ENCODE data around the gene VCP.
A peak's percentile ranks its signal among the peaks of the same experiment; 100 is the strongest.

The VCP gene

DNA sequence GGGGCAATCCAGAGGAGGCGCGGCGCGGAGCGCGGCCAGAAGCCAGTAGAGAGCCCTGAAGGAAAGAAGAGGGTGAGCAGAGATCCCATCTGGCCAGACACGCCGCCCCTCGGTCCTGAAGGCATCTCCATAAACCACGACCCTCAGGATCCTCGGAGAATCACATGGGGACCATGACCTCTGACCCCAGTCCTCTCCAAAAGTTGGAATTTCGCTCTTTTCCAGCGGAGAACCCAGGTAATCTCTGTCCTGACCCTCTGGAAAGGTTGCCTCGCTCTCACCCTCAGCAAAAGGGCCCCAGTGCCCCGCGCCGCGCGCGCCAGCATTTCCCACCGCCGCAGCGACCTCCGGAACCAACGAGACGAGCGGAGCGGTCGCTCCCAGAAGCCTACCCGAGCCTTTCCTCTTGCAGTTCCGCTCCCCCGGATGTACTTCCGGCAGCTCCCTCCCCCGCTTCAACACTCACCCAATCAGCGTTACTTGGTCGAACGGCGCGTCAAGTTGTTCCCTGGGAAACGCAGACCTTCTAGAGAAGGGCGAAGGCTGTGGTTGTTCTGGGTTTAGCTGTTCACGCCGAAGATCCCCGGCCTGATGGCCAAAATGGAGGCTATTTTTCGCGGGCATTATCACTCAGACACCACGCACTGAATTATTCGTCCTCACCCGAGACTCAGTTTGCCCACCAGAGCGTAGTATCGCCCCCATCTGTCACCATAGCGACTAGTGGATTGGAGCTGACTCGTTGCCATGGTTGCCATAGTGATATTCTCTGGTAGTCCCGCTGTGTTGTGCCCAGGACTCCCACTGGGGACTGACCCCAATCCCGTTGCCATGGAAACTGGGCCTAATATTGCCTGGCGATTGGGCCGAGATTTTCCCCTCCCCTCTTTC is 30.6 kb upstream of the VCP start, which contains the start of gene STOML2:
Gene STOML2 (minus strand): TSS at position 363 of the 891 bp plus-strand sequence. CDS start 37 bp downstream, at position 326.
- DNase-seq: peak; percentile 88

DNA sequence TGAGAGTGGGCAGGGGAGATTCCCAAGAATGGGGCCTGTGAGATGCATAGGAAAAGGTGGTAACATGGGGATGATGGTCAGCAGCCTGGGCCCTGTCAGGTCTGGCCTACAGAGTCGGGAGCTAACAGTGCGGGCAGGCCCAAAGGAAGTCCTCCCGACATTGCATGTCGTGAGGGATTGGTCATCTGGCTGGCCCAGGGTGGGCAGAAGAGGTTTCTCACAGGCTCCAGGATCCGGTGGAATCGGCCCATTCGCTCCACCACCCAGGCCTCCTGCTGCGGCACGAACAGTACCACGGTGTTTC is 30.0 kb upstream of the VCP start:
- no peak for DNase-seq

DNA sequence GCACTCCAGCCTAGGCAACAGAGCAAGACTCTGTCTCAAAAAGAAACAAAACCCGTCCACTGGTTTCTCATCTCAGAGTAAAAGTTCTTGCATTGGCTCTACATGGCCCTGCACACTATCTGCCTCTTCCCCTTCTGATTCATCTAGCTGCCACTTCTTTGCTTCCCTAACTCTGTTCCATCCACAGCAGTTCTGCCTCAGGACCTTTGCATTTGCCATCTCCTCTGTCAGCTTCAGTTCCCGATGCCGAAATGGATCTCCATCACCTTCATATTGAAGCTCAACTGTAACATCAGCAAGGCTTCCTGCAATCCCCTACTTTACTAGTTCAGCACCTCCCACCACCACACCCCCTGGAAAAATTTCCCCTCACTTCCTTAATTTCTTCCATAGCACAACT is 25.1 kb upstream of the VCP start:
- no peak for DNase-seq

DNA sequence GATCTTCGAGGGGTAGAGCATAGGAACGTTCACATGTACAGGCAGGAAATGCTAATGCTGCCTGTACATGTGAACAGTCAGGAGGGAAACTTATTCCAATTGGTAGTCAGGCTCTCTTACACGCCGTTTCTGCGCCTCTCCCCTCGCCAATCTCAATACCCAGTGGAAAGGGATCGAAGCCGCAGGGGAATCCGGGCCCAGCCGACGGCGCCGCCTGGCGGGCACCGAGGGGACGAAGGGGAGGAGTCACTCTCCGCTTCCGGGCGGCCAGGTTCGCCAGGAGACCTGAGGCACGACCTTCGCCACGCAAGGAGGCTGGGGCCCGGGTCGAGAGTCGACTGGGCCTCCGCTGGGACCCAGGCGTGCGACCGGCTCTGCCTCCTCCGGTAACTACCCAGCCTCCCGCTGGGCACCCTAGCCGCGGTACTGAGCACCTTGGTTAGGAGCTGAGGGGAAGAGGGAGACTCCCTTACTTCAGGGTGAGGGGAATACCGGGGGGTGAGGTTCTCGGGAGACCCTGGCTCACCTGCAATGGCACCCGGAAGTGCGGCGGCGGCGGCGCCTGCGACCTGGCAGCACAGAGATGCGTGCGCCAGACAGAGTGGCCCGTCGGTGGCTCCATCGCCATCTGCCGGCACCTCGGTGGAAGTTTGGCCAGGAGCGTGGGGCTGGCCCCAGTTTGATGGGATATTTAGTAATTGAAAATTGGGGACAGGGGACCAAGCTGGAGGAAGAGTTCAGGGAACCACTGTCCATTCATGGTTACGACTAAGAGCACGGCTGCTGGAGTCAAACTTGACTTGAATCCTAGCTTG is 23.8 kb upstream of the VCP start, which contains the start of gene PIGO:
Gene PIGO (minus strand): TSS at position 557 of the 815 bp plus-strand sequence. CDS start 1,026 bp downstream, outside the sequence.
- DNase-seq: peak; percentile 89

DNA sequence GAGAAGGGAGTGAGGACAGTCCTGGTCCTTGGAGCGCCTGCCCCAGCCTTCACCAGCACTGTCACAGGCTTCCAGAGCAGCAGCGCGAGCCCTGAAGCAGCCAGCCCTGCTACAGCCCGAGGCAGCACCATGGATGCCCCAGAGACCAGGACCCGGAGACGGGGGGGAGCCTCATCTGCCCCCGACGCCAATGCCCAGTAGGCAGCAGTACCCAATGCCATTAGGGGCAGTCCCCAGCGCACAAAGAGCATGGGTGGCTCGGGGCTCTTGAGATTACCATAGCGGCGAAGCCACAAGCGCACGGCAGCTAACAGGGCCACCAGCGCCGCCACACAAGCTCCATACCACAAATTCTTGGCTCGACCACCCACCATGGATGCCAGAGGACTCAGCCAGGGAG is 19.1 kb upstream of the VCP start:
- DNase-seq: no peak

DNA sequence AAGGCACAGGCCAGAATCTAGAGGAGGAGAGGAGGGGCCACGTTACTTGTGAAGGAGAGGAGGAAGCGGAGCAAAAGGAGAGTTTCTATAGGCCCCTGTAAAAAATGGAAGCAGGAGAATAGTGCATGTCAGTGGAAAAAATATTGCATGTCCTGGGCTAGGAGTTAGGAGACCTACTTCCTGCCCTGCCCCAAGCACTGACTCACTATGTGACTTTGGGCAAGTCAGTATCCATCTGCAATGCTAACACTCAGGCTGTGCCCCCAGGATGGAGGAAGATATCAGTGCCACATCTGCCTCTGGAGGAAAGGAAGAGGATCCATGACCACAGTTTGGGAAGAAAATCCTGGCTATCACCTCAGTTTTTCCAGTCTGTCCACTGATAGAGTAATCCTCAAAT is 17.0 kb upstream of the VCP start:
- DNase-seq: no peak

DNA sequence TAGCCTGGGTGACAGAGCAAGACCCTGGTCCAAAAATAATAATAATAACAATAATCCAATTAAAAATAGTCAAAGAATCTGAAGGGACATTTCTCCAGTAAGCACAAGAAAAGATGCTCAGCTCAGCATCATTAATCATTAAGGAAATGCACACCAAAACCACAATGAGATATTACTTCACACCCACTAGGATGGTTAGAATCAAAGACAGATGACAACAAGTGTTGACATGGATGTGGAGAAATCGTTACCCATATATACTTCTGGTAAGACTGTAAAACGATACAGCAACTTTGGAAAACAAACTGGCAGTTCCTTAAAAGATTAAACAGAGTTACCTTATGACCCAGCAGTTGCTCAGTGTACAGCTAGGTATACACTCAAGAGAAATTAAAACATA is 12.7 kb upstream of the VCP start:
- no peak for DNase-seq

DNA sequence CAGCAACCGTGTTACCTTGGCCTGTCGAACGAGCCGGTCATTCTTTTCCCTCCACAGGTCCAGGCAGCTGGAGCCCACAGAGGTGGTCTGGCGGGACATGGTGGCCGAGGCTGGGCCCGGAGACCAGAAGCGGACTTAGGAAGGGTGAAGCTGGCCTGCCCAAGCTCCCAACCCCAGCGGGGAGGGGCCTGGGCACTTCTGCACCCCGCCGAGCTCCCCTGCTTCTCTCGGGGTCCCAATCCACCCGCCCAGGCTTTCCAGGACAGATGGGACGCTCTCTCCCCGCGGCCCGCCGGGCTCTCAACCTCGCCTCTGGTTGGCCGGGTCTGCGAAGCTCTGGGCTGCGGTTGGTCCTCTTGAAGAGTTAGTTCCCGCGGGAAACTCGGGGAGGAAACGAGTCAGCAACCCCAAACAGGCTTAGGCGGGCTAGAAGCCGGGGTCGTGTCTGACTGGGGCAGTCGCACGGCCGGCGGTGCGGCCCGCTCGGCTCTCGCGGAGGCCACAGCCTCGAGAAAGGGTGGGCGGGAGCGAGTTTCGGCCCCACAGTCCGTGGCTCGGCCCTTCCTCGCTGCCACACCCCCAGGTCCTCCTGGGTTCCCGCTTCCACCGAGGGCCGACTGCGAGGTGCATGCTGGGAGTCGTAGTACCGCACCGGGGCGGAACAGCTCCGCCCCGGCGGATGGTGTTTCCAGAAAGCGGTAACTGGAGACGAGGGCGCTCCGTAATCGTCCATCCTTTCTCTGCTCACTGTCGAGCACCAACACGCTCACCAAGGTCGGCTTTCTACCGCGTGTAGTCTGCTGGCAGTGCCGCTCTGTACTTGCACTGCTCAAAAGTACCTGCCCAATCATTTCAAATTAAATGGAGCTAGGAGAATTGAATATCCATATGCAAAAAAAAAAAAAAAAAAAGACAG is 7.3 kb upstream of the VCP start, which contains the start of gene FANCG:
Gene FANCG (minus strand): TSS at position 517 of the 916 bp plus-strand sequence. CDS start 418 bp downstream, at position 99.
- DNase-seq: peak; percentile 75

DNA sequence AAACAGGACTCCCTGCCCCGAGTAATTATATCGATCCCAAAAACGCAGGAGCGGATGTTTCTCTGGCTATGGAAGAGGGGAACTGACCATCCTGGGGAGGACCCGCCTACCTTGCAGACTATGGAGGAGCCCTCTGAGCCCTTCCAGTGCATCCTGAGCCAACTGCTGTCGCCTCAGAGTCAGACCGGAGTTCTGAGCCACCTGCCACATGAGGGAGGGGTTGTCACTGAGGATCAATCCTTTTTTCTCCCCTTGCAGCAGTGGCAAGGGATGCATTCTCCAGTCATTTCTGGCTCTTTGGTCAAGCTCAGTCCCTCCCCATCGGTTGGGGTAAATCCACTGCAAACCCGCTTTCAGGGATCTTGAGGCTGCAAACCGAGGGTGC is 6.6 kb upstream of the VCP start:
- no peak for DNase-seq

DNA sequence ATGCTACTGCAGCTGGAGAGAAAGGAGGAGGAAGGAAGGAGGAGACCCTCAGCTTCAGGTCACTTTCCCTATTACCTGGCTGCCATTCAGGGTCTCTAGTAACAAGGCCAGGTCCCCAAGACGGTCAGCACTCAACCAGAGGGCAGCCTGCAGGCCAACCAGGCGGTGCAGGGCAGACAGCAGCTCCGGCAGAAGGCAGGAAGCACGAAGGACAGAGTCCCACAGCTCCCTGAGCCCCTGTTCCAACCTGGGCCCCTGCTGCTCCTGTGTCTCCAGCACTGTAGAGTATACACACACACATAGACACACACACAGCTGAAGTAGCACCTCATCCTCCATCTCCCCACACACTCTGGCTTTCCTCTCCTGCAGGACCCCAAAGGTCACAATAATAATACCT is 5.6 kb upstream of the VCP start:
- no peak for DNase-seq

DNA sequence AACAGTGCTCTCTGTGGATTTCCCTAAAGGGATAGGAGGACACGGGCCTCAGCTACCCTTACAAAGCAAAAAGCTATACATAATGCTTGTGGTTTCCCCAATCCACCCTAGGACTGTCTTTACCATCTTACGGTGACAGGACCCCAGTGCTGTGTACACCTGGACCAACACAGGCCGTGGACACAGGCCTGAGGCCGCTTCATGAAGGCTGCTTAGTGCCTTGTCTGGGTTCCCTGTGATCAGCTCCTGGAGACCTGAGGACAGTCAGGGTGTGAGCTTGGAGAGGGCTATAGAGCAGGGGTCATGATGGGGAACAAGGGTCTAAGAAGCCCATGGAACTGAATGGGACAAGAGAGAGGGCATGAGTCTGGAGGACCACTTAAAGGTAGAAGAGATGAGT is 4.4 kb upstream of the VCP start:
- no peak for DNase-seq

DNA sequence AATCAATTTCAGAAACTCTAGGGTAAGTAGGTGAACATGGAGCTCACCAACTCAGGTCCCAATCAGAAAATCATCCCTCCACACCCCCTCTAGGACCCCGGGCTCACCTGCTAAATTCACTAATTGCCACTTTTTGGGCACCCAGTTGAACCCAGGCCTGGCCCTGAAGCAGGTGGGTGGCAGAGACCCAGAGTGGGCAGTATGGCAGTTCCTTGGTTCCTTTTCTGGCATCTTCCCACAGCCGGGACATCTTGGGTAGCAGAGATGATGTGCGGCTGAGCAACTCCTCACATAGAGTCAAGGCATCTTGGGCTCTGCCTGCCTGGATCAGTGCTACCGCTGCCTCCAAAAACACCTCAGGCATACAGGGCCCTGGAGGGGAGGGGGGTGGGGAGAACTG is 2.9 kb upstream of the VCP start:
- no peak for DNase-seq

DNA sequence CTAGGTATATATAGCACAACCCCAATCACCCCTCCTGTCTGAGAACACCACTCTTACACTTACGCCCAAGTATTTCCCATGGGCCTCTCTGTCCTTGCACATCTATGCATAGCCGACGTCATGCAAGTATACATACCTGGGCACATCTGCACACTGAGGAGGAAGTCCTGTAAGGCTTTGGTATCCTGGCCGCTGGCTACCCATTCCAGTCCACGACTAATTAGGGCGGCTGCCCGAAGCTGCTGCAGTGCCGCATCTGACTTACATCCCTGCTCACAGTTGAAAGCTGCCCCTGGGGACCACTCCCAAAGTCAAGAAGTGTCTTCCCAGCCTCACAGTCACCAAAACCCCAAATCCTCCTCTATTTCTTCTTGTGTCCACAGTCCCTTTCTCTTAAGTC is 2.4 kb upstream of the VCP start:
- no peak for DNase-seq

DNA sequence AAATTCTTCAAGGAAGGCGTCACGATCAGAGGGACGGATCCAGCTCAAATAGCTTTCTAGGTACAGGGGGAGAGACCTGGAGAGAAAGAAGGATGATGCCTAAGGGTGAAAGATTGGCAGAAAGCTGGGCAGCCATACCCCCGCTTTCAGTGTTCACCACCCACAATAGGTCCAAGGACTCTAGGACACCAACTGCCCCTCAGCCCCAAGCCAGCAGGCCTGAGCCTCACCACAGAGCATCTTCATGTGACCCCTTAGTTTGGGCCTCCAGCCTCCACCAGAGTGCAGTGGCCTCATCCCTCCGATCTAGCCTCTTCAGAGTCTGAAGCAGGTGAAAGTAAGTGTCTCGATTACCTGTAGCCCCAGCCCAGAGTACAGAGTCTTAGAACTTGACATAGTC is 1.7 kb upstream of the VCP start:
- DNase-seq: no peak

DNA sequence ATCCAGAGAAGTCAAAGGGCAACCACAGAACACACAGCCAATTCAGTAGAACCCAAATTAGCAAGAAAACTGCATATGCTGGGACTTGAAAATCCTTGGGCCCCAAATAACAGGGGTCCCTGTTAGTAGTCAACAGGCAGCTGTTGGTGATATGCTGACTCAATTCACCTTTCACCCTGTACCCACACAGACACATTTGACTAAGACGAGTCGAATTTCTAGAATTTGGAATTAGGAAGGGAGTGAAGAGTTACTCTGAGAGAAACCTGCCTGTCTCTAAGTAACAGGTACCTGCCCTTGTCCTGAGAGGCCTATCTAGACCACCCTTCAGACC is 821 bp upstream of the VCP start:
- DNase-seq: no peak

DNA sequence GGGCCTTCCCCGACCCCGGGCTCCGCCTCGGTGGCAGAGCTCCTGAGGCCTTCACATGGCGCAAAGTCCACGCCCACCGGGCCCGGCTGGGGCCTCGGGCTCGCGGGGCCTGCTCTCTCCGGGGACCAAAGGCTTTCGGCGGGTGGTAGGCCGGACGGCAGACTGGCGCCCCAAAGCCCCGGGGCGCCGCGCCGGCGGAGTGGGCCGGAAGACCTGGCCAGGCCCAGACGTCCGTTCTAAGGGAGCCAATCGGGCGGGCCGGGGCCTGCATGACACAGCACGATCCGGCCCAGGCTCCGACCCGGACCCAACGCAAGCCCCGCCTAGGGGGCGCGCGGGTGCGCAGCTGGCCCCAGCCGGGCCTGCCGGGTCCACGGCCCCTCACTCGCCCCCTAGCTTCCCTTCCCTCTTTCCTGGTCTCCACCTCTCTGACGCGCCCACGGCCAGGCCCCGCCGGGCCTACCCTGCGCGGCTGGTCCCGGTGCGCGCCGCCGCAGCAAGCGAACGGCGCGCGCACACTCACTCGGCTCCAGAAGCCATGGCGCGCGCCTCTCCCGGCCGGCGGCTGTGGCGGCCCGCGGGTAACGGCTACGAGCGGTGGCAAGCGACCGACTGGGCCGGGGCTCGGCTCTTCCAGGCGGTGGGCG is 488 bp downstream of the VCP start:
- peak; percentile 61 for DNase-seq

DNA sequence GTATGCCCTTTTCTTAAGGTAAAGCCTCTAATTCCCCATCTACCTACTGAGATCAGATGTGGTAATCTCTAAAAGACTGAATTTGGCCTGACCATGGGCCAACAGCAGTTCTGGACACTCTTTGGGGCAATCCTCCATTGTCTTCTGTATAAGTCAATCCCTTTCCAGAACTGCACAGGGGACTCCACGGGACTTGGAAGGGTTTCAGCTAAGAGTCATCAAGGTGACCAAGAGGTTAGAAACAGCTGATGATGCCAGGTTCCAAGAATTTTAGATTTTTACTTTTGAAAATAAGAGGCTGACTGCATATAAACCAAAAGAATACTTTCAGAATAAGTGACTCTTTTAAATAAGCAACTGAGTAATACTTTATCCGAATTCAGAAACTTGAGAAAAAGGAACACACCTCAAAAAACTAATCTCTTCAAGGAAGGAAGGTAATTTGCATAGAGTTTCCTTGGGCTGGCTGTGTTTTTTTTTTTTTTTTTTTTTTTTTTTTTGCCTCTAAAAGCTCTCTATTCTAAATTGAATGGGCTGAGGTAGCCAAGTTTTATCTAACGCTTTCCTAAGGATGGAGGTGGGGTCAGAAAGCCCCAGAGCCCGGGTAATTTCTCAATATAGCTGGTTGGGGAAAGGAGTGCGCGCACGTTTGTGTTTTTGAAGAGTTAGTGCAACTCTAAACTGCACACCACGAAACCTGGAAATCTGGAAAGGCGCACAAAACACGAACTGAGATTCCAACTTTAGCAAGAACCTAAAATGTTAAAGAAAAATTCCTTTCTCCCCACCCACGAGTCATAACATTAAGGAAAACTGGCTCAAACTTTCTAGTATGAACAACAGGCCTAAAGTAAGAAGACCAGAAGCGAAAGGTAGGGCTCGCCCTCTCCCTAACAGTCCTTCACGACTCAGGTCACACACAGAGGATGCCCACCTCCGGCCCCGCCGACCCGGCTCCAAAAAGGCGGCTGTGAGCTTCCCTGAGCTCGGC is 1.3 kb downstream of the VCP start:
- no peak for DNase-seq

DNA sequence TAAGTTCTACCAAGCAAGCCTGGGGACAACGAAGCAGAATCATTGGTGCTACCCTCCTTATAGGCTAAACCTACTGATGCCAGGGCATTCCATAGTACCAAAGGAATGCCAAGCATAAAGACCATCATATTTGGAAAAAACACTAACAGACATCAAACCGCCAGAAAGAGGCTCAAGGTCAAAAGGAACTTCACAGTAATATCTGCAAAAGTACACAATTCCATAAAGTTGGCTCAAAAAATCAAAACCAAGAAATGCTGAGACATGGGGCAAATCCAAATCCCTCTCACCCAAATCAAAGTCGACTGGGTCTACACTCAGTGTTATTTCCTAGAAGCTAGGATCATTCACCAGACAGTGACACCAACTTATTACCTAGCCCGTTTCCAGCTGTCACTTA is 3.4 kb downstream of the VCP start:
- no peak for DNase-seq

DNA sequence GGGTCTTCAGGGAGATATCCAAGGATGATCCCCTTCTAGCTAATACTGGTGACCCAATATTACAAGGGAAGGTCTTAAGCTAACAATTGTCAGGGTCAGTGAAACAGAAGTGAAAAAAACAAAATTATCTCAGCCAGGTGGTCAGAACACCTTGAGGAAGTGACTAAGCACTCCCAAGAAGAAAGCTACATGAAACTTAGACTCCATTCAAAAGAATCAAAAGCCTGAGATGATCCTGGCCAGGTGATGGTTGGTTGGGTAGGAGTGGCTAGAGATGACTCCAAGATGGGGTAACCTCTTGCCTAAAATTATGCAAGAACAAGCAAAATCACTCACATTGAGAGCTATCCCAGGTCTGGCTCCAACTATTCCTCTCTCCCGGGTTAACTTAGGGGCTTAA is 5.4 kb downstream of the VCP start:
- no peak for DNase-seq

DNA sequence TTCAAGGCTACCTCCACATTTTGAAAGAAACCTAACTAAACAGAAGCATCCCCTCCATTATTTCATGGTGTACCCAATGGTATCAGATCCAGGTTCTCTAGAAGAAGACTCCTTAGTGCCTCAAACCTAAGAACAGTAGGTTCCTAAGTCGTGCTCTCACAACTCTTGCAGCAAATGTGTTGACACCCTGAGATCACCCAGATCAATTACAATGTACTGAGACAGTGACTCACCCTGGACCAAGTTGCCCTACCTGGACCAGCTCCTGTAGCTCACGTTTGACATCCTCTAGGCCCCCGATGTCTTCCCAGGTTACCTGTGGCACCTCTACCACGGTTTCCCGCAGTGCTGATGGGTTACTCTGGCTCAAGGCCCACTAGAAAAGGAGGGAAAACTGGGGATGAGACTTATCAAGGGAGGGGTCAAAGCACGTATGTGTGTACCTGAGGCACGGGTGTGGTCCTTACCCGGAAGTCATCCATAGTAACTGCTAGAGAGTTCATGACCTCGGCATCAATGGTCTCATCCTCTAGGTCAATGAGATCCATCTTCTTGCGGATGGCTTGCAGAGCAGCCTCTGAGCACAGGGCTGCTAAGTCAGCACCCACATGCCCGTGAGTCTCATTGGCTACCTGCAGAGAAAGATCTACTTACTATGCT is 11.7 kb downstream of the VCP start:
- DNase-seq: no peak

DNA sequence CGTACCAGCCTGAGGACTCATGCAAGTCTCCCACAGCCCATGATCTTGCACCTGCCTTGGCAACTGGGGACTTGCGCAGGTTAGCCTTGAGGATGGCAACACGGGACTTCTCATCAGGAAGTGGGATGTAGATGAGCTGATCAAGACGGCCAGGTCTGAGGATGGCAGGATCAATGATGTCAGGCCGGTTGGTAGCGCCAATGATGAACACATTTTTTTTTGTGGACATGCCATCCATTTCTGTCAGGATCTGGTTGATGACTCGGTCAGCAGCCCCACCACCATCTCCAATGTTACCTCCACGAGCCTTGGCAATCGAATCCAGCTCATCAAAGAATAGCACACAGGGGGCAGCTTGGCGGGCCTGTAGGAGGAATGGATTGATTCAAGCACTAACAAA is 13.0 kb downstream of the VCP start:
- no peak for DNase-seq
